SH-SY5Y (cell line): ENCODE data around the gene GKN1.

Experiments used
- GATA2 ChIP-seq: IDR thresholded peaks from 2 replicates; pipeline ENCODE4 v1.6.1; 2011; ENCODE audit warnings: mild to moderate bottlenecking, low read depth, low read length
- GATA3 ChIP-seq: IDR thresholded peaks from 2 replicates; pipeline ENCODE4 v1.6.1; 2011; ENCODE audit warnings: low read depth, mild to moderate bottlenecking, low read length, moderate library complexity

GKN1 gene

GRCh38 chr2:68943581-68944568 is 30.6 kb upstream of the GKN1 start:
- TF ChIP-seq GATA2 (no peak), GATA3 (no peak)

GRCh38 chr2:68946117-68946516 is 28.3 kb upstream of the GKN1 start:
- TF ChIP-seq GATA2 (no peak), GATA3 (no peak)

GRCh38 chr2:68948710-68949109 is 25.7 kb upstream of the GKN1 start:
- TF ChIP-seq GATA2 = no peak
- no peak for TF ChIP-seq GATA3

GRCh38 chr2:68951899-68952298 is 22.5 kb upstream of the GKN1 start:
- TF ChIP-seq GATA3 (no peak), GATA2 (no peak)

- no peak for TF ChIP-seq GATA3
Measured at GRCh38 chr2:68952887-68953521, 21.4 kb upstream of the GKN1 start, which contains the start of gene GKN2. GKN2 (minus strand) TSS chr2:68952893; CDS start chr2:68952861, 32 bp downstream.

GRCh38 chr2:68959001-68959400 is 15.4 kb upstream of the GKN1 start:
- TF ChIP-seq GATA3 = no peak
- no peak for TF ChIP-seq GATA2

- TF ChIP-seq GATA2 = no peak
- no peak for TF ChIP-seq GATA3
Measured at GRCh38 chr2:68961380-68961779, 13.1 kb upstream of the GKN1 start.

GRCh38 chr2:68964282-68964681 is 10.2 kb upstream of the GKN1 start:
- no peak for TF ChIP-seq GATA2
- TF ChIP-seq GATA3 = no peak

- TF ChIP-seq GATA3 (no peak), GATA2 (no peak)
Measured at GRCh38 chr2:68968221-68968620, 6.2 kb upstream of the GKN1 start.

- TF ChIP-seq GATA3 (no peak), GATA2 (no peak)
Measured at GRCh38 chr2:68969736-68970490, 4.5 kb upstream of the GKN1 start.

- TF ChIP-seq GATA2 (no peak), GATA3 (no peak)
Measured at GRCh38 chr2:68970566-68971265, 3.7 kb upstream of the GKN1 start.

GRCh38 chr2:68971591-68972231 is 2.7 kb upstream of the GKN1 start:
- no peak for TF ChIP-seq GATA2
- TF ChIP-seq GATA3 = no peak
